Central memory CD4-positive, alpha-beta T cell (primary cell): Measurements from ENCODE around the gene CLPTM1L.

ENCODE experiments used
- DNase-seq: peaks from one replicate; pipeline ENCODE4 v3.0.0; 2022

CLPTM1L gene

GRCh38 chr5:1270933-1271914, 73.7 kb downstream of the CLPTM1L start:
- no peak for DNase-seq

- DNase-seq: no peak
These were observed 74.5 kb downstream of the CLPTM1L start for GRCh38 chr5:1270426-1270825.

- DNase-seq: peak; percentile 48
These were observed 76.2 kb downstream of the CLPTM1L start for GRCh38 chr5:1268666-1269065.

- no peak for DNase-seq
These were observed 76.8 kb downstream of the CLPTM1L start for GRCh38 chr5:1268056-1268455.
